HG02885 (cell line): ENCODE measurements around the gene GRIA3.
"Not testable (repeated sequence)": the region's sequence is repeated elsewhere in the genome, so short reads cannot be mapped to it uniquely, and the experiment has no call there.

Source experiments
- ATAC-seq: cut with Tn5 transposase; IDR thresholded peaks from one replicate; pipeline ENCODE4 v1.9.1; 2021; ENCODE audit warnings: mild to moderate bottlenecking; ENCODE audit not compliant: unreplicated experiment, poor library complexity

The GRIA3 gene

GRCh38 chrX:123513585-123514278 lies 329.7 kb downstream of the GRIA3 start:
- ATAC-seq, result no peak

- not testable (repeated sequence) for ATAC-seq
Observed at GRCh38 chrX:123514279-123514640, 330.2 kb downstream of the GRIA3 start.

- no peak for ATAC-seq
Observed at GRCh38 chrX:123518791-123519190, 334.7 kb downstream of the GRIA3 start.

- peak; percentile 62 for ATAC-seq
Observed at GRCh38 chrX:123525123-123525725, 341.1 kb downstream of the GRIA3 start.

GRCh38 chrX:123530726-123531125 lies 346.6 kb downstream of the GRIA3 start:
- not testable (repeated sequence) for ATAC-seq
